IMR-90 (cell line): ENCODE measurements around the gene FOXN4. TPM values are rescaled to one million over a fixed set of nuclear protein-coding genes. Genes with fewer than 3 reads are reported as not detected.

Experiments
- polyA plus RNA-seq, 3 experiments: library from polyadenylated mRNA; depleted of rRNA; stranded (reverse); fragments of >200 nt; gene quantifications; 2 replicates each; pipeline ENCODE4 v1.2.3, GENCODE V29; 2012; ENCODE audit warnings: low replicate concordance in 1 of 3
- total RNA-seq: library from RNA; depleted of rRNA; stranded (reverse); fragments of >200 nt; gene quantifications from 2 replicates; pipeline ENCODE4 v1.2.3, GENCODE V29; 2012; rRNA removed

The FOXN4 gene
- total and polyA plus RNA-seq, 2 of the 4 experiments (the other 2 are of a cell fraction) = not detected

Other genes starting within 250 kb of the FOXN4 start
- 14.9 and 18.3 TPM in 2 replicates for gene ALKBH2, start 215.8 kb downstream of the FOXN4 start, total RNA-seq
- gene ALKBH2, start 215.8 kb downstream of the FOXN4 start, polyA plus RNA-seq (2012; rRNA removed) = 14.1 and 17.8 TPM in 2 replicates
- gene UNG, start 211.7 kb downstream of the FOXN4 start, total RNA-seq = 13.1 and 13.3 TPM in 2 replicates
- gene UNG, start 211.7 kb downstream of the FOXN4 start, polyA plus RNA-seq (2012; rRNA removed) = 14.5 and 16.0 TPM in 2 replicates
- 1.1 and 2.0 TPM in 2 replicates for gene ACACB, start 192.7 kb downstream of the FOXN4 start, total RNA-seq
- 1.3 and 2.1 TPM in 2 replicates for gene ACACB, start 192.7 kb downstream of the FOXN4 start, polyA plus RNA-seq (2012; rRNA removed)
- not detected in 2 replicates for gene MYO1H, start 38.6 kb upstream of the FOXN4 start, total RNA-seq
- gene MYO1H, start 38.6 kb upstream of the FOXN4 start, polyA plus RNA-seq (2012; rRNA removed) = not detected in 2 replicates
- 72.1 and 77.2 TPM in 2 replicates for gene KCTD10, start 168.0 kb upstream of the FOXN4 start, total RNA-seq
- gene KCTD10, start 168.0 kb upstream of the FOXN4 start, polyA plus RNA-seq (2012; rRNA removed) = 82.8 and 88.4 TPM in 2 replicates
- 18.8 and 19.4 TPM in 2 replicates for gene UBE3B, start 168.3 kb upstream of the FOXN4 start, total RNA-seq
- gene UBE3B, start 168.3 kb upstream of the FOXN4 start, polyA plus RNA-seq (2012; rRNA removed) = 24.3 and 24.9 TPM in 2 replicates